Islet of Langerhans (tissue), 1 donor: Measurements from ENCODE around the gene RMDN3.

Source experiments
- FAIRE-seq: peaks from one replicate; lab custom pipeline; 2011; peaks lifted over from hg19 to GRCh38; lab: Jason Lieb, UNC

RMDN3 gene

GRCh38 chr15:40754883-40755811 lies at the start of gene RMDN3:
Gene RMDN3 (minus strand): TSS chr15:40755254. CDS start chr15:40754783, 471 bp downstream.
- no peak for FAIRE-seq

GRCh38 chr15:40803688-40804087 lies 48.6 kb upstream of the RMDN3 start:
- no peak for FAIRE-seq

- FAIRE-seq = no peak
These were observed 48.0 kb upstream of the RMDN3 start for GRCh38 chr15:40803076-40803475.

- FAIRE-seq = no peak
These were observed 44.5 kb upstream of the RMDN3 start for GRCh38 chr15:40799523-40799922.

GRCh38 chr15:40796512-40796911 lies 41.5 kb upstream of the RMDN3 start:
- FAIRE-seq = no peak

- no peak for FAIRE-seq
These were observed 41.0 kb upstream of the RMDN3 start for GRCh38 chr15:40796041-40796440.

- FAIRE-seq = no peak
These were observed 38.3 kb upstream of the RMDN3 start for GRCh38 chr15:40793216-40793989.

GRCh38 chr15:40792394-40792793 lies 37.3 kb upstream of the RMDN3 start:
- FAIRE-seq = no peak

GRCh38 chr15:40790718-40791117 lies 35.7 kb upstream of the RMDN3 start:
- no peak for FAIRE-seq

- FAIRE-seq = no peak
These were observed 34.9 kb upstream of the RMDN3 start for GRCh38 chr15:40789999-40790398.

GRCh38 chr15:40789119-40789518 lies 34.1 kb upstream of the RMDN3 start:
- FAIRE-seq = no peak

GRCh38 chr15:40787991-40788390 lies 32.9 kb upstream of the RMDN3 start:
- no peak for FAIRE-seq

GRCh38 chr15:40787344-40787841 lies 32.3 kb upstream of the RMDN3 start:
- FAIRE-seq = no peak

- FAIRE-seq = no peak
These were observed 30.8 kb upstream of the RMDN3 start for GRCh38 chr15:40785814-40786213.

- no peak for FAIRE-seq
These were observed 30.1 kb upstream of the RMDN3 start for GRCh38 chr15:40785164-40785563.

- FAIRE-seq = no peak
These were observed 27.7 kb upstream of the RMDN3 start for GRCh38 chr15:40782609-40783227.

- no peak for FAIRE-seq
These were observed 21.6 kb upstream of the RMDN3 start for GRCh38 chr15:40776537-40777141.

- no peak for FAIRE-seq
These were observed 20.9 kb upstream of the RMDN3 start for GRCh38 chr15:40775740-40776536.

GRCh38 chr15:40775007-40775406 lies 20.0 kb upstream of the RMDN3 start:
- no peak for FAIRE-seq

GRCh38 chr15:40773902-40774301 lies 18.8 kb upstream of the RMDN3 start:
- no peak for FAIRE-seq

- FAIRE-seq = no peak
These were observed 18.4 kb upstream of the RMDN3 start for GRCh38 chr15:40773496-40773895.
